Measurements from ENCODE around the gene PREX1. TPM values are rescaled to one million over a fixed set of nuclear protein-coding genes. Genes with fewer than 3 reads are reported as not detected.

The PREX1 gene
- total RNA-seq, 2 donors from 2014 or later, result 7.4 to 37.9 TPM

GRCh38 chr20:48668451-48668946, 159.3 kb downstream of the PREX1 start:
- Histone ChIP-seq H3K4me3 (no peak overlapping the region), H3K27ac (no peak overlapping the region), H3K9me3 (no peaks in the 10 kb centered on the region), H3K4me1 (replicated peaks) (no peaks in the 10 kb centered on the region), H3K36me3 (no peaks in the 10 kb centered on the region), H3K27me3 (replicated peaks; ENCODE audit: insufficient read depth) (no peaks in the 10 kb centered on the region)
- intact Hi-C loops (cut with DNase I), result no loop called here
- TF ChIP-seq POLR2AphosphoS5 (IDR thresholded peaks at IDR 0.05), result no peak
- no peak for TF ChIP-seq POLR2A (IDR thresholded peaks at IDR 0.05)
- no peak for DNase-seq (ENCODE audit: low spot score)
- 66% methylated on average over 9 of the region's 10 CpGs for WGBS

GRCh38 chr20:48667889-48668413, 159.8 kb downstream of the PREX1 start:
- intact Hi-C loops (cut with DNase I), result no loop called here
- WGBS, result 86% methylated on average over 15 of the region's 15 CpGs
- no peaks in the 10 kb centered on the region for H3K27me3 ChIP-seq (replicated peaks; ENCODE audit: insufficient read depth)
- H3K27ac ChIP-seq, result no peak overlapping the region
- H3K4me3 ChIP-seq, result no peak overlapping the region
- H3K36me3 ChIP-seq, result no peaks in the 10 kb centered on the region
- TF ChIP-seq POLR2A (IDR thresholded peaks at IDR 0.05) (no peak), CTCF (IDR thresholded peaks at IDR 0.05) (no peak), POLR2AphosphoS5 (IDR thresholded peaks at IDR 0.05) (no peak)
- no peaks in the 10 kb centered on the region for H3K4me1 ChIP-seq (replicated peaks)
- H3K9me3 ChIP-seq, result no peaks in the 10 kb centered on the region
- DNase-seq (ENCODE audit: low spot score), result no peak

GRCh38 chr20:48667481-48667880, 160.3 kb downstream of the PREX1 start:
- DNase-seq (ENCODE audit: low spot score), result no peak
- intact Hi-C loops (cut with DNase I), result no loop called here
- no peaks in the 10 kb centered on the region for H3K4me1 ChIP-seq (replicated peaks)
- 90% methylated on average over 6 of the region's 6 CpGs for WGBS
- H3K4me3 ChIP-seq, result no peak overlapping the region
- H3K9me3 ChIP-seq, result no peaks in the 10 kb centered on the region
- no peaks in the 10 kb centered on the region for H3K27me3 ChIP-seq (replicated peaks; ENCODE audit: insufficient read depth)
- H3K36me3 ChIP-seq, result no peaks in the 10 kb centered on the region
- TF ChIP-seq CTCF (IDR thresholded peaks at IDR 0.05) (no peak), POLR2AphosphoS5 (IDR thresholded peaks at IDR 0.05) (no peak), POLR2A (IDR thresholded peaks at IDR 0.05) (no peak)
- H3K27ac ChIP-seq, result no peak overlapping the region

- no peaks in the 10 kb centered on the region for H3K4me1 ChIP-seq (replicated peaks)
- 93% methylated on average over 8 of the region's 8 CpGs for WGBS
- no peak for DNase-seq (ENCODE audit: low spot score)
- no peak for TF ChIP-seq POLR2A (IDR thresholded peaks at IDR 0.05)
- TF ChIP-seq CTCF (IDR thresholded peaks at IDR 0.05), result no peak
- no peak for TF ChIP-seq POLR2AphosphoS5 (IDR thresholded peaks at IDR 0.05)
- H3K27ac ChIP-seq, result no peak overlapping the region
- no peaks in the 10 kb centered on the region for H3K36me3 ChIP-seq
- H3K4me3 ChIP-seq, result no peak overlapping the region
- H3K9me3 ChIP-seq, result no peaks in the 10 kb centered on the region
- no peaks in the 10 kb centered on the region for H3K27me3 ChIP-seq (replicated peaks; ENCODE audit: insufficient read depth)
- intact Hi-C loops (cut with DNase I), result no loop called here
Measured at GRCh38 chr20:48665785-48666184, 162.0 kb downstream of the PREX1 start.

GRCh38 chr20:48662711-48663110, 165.1 kb downstream of the PREX1 start:
- TF ChIP-seq CTCF (IDR thresholded peaks at IDR 0.05) (no peak), POLR2A (IDR thresholded peaks at IDR 0.05) (no peak), POLR2AphosphoS5 (IDR thresholded peaks at IDR 0.05) (no peak)
- Histone ChIP-seq H3K27me3 (replicated peaks; ENCODE audit: insufficient read depth) (no peaks in the 10 kb centered on the region), H3K4me3 (no peak overlapping the region), H3K4me1 (replicated peaks) (peaks cover 11% of the 10 kb centered on the region), H3K9me3 (no peaks in the 10 kb centered on the region), H3K27ac (no peak overlapping the region), H3K36me3 (no peaks in the 10 kb centered on the region)
- intact Hi-C loops (cut with DNase I), result no loop called here
- 85% methylated on average over 6 of the region's 6 CpGs for WGBS
- no peak for DNase-seq (ENCODE audit: low spot score)

All from prostate gland (tissue), 2 donors.